SK-N-MC (cell line): ENCODE data around the gene PLBD2.

Source experiments
- EZH2 ChIP-seq: fragments of 200-600 bp; sonication (generic); IDR thresholded peaks from one replicate; pipeline ENCODE4 v1.6.1; 2017; ENCODE audit warnings: antibody characterized with exemption
- POLR2AphosphoS5 ChIP-seq: IDR thresholded peaks from 2 replicates; pipeline ENCODE4 v1.6.1; 2012; ENCODE audit warnings: mild to moderate bottlenecking, low read depth, low read length, borderline replicate concordance

DNA sequence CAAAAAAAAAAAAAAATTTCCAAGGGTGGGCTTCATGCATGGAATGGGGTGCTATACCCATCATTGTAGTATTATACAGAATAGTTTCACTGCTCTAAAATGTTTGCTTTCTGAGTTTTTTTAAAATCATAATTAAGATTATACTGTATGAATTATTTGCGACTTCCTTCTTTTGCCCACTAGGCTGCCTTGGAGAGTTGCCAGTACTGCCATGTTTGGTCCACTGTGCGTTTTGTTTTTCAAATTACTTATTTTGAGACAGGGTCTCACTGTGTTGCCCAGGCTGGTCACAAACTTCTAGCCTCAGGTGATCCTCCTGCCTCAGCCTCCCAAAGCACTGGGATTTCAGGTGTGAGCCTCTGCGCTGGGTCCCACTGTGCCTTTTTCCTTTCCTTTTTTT lies 19.9 kb downstream of the PLBD2 start:
- TF ChIP-seq EZH2: no peak
- no peak for TF ChIP-seq POLR2AphosphoS5
